Osteoblast (primary cell): ENCODE measurements around the gene SRSF6. TPM values are rescaled to one million over a fixed set of nuclear protein-coding genes. Genes with fewer than 3 reads are reported as not detected.
"Not testable (repeated sequence)": the region's sequence is repeated elsewhere in the genome, so short reads cannot be mapped to it uniquely, and the experiment has no call there.

ENCODE experiments used
- DNase-seq: peaks from one replicate; pipeline ENCODE4 v3.0.0; 2011; ENCODE audit warnings: low spot score, mixed read lengths; ENCODE audit not compliant: insufficient read length; ENCODE audit errors: missing footprints
- H2AFZ ChIP-seq: 2 replicates; pipeline ENCODE4 v1.6.0; 2011; ENCODE audit warnings: mild to moderate bottlenecking, low read length
- H3K27ac ChIP-seq: 2 replicates; pipeline ENCODE4 v1.5.1; 2011; ENCODE audit warnings: mild to moderate bottlenecking, low read depth, low read length, moderate library complexity
- H3K27me3 ChIP-seq: 2 replicates; pipeline ENCODE4 v1.6.0; 2012; ENCODE audit warnings: mild to moderate bottlenecking, control low read depth, inconsistent platforms, low read length, moderate library complexity; ENCODE audit not compliant: insufficient read depth
- H3K36me3 ChIP-seq: 2 replicates; pipeline ENCODE4 v1.5.1; 2011; ENCODE audit warnings: mild to moderate bottlenecking, low read length, control low read depth, moderate library complexity; ENCODE audit not compliant: insufficient read depth
- H3K4me1 ChIP-seq: 2 replicates; pipeline ENCODE4 v1.5.1; 2011; ENCODE audit warnings: mild to moderate bottlenecking, low read length, control low read depth, moderate library complexity; ENCODE audit not compliant: insufficient read depth
- H3K4me2 ChIP-seq: 2 replicates; pipeline ENCODE4 v1.6.0; 2011; ENCODE audit warnings: mild to moderate bottlenecking, low read length; ENCODE audit not compliant: insufficient read depth
- H3K4me3 ChIP-seq: fragments of 200-600 bp; sonication (generic); 3 replicates; pipeline ENCODE4 v1.5.1; 2012; ENCODE audit warnings: mild to moderate bottlenecking, low read length, inconsistent platforms; ENCODE audit not compliant: insufficient read depth
- H3K79me2 ChIP-seq: 2 replicates; pipeline ENCODE4 v1.6.0; 2012; ENCODE audit warnings: mild to moderate bottlenecking, low read length, control low read depth, inconsistent platforms; ENCODE audit not compliant: insufficient read depth
- H3K9me3 ChIP-seq: 2 replicates; pipeline ENCODE4 v1.5.1; 2011; ENCODE audit warnings: low read depth, low read length, control low read depth
- H4K20me1 ChIP-seq: 2 replicates; pipeline ENCODE4 v1.6.0; 2012; ENCODE audit warnings: mild to moderate bottlenecking, low read length, control low read depth; ENCODE audit not compliant: insufficient read depth
- total RNA-seq: library from RNA; depleted of rRNA; stranded (reverse); fragments of >200 nt; gene quantifications from 2 replicates; pipeline ENCODE4 v1.2.3, GENCODE V29; 2012
- TF ChIP-seq, protein P1 (sequence below): IDR thresholded peaks from 2 replicates; pipeline ENCODE4 v1.5.1; 2011; ENCODE audit warnings: mild to moderate bottlenecking, low read depth, low read length, moderate library complexity; ENCODE audit errors: extremely low read depth

SRSF6 gene
- total RNA-seq, 1 donor, result 81.1 TPM

DNA sequence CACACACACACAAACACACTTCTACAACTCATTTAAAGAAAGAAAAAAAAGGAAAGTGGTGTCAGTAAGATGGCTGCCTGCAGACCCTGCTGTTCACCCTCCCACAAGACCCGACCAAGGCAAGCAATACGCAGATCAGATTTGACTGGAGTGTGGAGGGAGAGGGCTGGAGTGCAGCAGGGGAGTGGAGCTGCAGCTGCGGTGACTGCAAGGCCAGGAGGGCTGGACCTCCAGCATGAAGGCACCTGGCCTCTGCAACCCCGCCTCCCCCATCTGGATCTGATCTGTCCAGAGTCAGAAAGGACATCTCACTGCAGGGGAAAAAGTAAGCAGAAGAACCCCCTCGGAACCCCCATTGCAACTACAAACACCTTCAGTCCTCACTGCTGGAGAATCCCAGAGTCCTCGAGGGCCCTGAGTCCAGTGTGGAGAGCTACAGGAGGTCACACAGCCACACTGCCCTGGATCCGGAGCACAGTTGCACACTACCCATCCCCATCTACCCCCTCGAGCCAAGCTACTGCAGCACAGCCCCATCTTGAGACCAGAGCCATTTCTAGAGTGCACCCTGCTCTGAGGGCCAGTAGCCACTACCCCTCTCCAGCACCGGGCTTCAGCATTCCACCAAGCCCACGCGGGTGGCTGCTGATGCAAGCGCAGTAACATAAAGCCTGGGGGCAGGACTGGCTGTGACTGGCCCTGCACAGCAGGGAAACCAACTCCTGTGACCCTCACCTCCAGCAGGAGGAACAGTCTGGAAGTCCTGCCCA, 41.9 kb upstream of the SRSF6 start:
- no peak overlapping the region for H2AFZ ChIP-seq
- H3K4me1 ChIP-seq, result no peaks in the 10 kb centered on the region
- peaks cover 2% of the 10 kb centered on the region for H3K9me3 ChIP-seq
- no peaks in the 10 kb centered on the region for H4K20me1 ChIP-seq
- no peaks in the 10 kb centered on the region for H3K27me3 ChIP-seq
- TF ChIP-seq, protein P1, sequence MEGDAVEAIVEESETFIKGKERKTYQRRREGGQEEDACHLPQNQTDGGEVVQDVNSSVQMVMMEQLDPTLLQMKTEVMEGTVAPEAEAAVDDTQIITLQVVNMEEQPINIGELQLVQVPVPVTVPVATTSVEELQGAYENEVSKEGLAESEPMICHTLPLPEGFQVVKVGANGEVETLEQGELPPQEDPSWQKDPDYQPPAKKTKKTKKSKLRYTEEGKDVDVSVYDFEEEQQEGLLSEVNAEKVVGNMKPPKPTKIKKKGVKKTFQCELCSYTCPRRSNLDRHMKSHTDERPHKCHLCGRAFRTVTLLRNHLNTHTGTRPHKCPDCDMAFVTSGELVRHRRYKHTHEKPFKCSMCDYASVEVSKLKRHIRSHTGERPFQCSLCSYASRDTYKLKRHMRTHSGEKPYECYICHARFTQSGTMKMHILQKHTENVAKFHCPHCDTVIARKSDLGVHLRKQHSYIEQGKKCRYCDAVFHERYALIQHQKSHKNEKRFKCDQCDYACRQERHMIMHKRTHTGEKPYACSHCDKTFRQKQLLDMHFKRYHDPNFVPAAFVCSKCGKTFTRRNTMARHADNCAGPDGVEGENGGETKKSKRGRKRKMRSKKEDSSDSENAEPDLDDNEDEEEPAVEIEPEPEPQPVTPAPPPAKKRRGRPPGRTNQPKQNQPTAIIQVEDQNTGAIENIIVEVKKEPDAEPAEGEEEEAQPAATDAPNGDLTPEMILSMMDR, result no peak
- H3K4me3 ChIP-seq, result no peak overlapping the region
- no peak for DNase-seq
- H3K4me2 ChIP-seq, result no peak overlapping the region
- no peaks in the 10 kb centered on the region for H3K36me3 ChIP-seq
- H3K79me2 ChIP-seq, result no peaks in the 10 kb centered on the region
- no peak overlapping the region for H3K27ac ChIP-seq

DNA sequence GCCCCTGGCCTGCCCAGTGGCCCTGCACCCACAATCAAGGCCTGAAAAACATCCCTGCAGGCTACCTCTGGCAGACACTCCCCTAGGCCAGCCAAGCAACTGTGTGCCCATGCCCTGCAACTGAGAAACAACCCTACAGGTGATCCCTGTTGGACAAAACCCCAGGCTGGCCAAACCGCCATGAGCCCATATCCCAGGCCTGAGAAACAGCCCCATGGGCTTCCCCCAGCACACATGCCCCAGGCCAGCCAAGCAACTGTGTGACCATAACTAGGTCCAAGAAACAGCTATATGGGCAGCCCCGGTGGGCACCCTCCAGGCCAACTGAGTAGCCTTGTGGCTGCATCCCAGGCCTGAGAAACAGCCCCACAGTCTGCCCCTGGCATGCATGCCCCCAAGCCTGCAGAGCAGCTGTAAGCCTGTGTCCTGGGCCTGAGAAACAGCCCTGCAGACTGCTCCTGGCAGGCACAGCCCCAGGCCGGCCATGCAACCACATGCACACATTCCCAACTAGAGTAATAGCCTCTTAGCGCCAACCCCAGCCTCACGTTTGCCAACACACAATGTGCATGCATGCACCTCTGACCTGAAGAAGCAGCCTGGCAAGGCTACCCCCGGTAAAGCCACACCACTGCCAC, 41.0 kb upstream of the SRSF6 start:
- Histone ChIP-seq H3K79me2 (no peaks in the 10 kb centered on the region), H3K9me3 (peaks cover 2% of the 10 kb centered on the region), H4K20me1 (no peaks in the 10 kb centered on the region), H3K27me3 (no peaks in the 10 kb centered on the region), H3K4me3 (no peak overlapping the region), H3K4me1 (no peaks in the 10 kb centered on the region), H3K36me3 (no peaks in the 10 kb centered on the region), H2AFZ (no peak overlapping the region), H3K27ac (no peak overlapping the region), H3K4me2 (no peak overlapping the region)
- no peak for DNase-seq
- TF ChIP-seq, protein P1, result no peak

DNA sequence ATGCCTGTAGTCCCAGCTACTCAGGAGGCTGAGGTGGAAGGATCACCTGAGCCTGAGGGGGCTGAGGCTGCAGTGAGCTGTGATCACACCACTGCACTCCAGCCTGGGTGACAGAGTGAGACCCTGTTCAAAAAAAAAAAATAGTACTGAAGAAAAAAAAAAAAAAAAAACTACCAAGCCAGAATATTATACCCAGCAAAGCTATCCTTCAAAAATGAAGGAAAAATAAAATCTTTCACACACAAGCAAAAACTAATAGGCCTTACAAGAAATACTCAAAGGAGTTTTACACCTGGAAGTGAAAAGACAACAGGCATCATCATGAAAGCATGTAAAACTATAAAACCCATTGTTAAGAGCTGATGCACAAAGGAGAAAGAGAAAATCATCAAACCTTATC, 37.5 kb upstream of the SRSF6 start:
- peaks cover 2% of the 10 kb centered on the region for H3K9me3 ChIP-seq
- H3K79me2 ChIP-seq, result no peaks in the 10 kb centered on the region
- no peak overlapping the region for H3K4me3 ChIP-seq
- H3K27me3 ChIP-seq, result peaks cover 2% of the 10 kb centered on the region
- no peaks in the 10 kb centered on the region for H3K36me3 ChIP-seq
- no peaks in the 10 kb centered on the region for H3K4me1 ChIP-seq
- H3K4me2 ChIP-seq, result no peak overlapping the region
- no peaks in the 10 kb centered on the region for H4K20me1 ChIP-seq
- no peak overlapping the region for H3K27ac ChIP-seq
- H2AFZ ChIP-seq, result no peak overlapping the region
- no peak for DNase-seq
- TF ChIP-seq, protein P1, result no peak

DNA sequence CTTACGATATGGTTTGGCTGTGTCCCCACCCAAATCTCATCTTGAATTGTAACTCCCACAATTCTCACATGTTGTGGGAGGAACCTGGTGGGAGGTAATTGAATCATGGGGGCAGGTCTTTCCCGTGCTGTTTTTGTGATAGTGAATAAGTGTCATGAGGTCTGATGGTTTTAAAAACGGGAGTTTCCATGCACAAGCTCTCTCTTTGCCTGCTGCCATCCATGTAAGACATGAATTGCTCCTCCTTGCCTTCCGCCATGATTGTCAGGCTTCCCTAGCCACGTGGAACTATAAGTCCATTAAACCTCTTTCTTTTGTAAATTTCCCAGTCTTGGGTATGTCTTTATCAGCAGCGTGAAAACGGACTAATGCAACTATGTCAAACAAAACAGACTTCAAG, 36.8 kb upstream of the SRSF6 start:
- not testable (repeated sequence) for H3K9me3 ChIP-seq, H3K4me2 ChIP-seq, DNase-seq, H2AFZ ChIP-seq, H4K20me1 ChIP-seq, H3K4me1 ChIP-seq, H3K27ac ChIP-seq, H3K36me3 ChIP-seq, H3K79me2 ChIP-seq, H3K4me3 ChIP-seq, H3K27me3 ChIP-seq
